ENCODE data around the gene MYH1.

DNA sequence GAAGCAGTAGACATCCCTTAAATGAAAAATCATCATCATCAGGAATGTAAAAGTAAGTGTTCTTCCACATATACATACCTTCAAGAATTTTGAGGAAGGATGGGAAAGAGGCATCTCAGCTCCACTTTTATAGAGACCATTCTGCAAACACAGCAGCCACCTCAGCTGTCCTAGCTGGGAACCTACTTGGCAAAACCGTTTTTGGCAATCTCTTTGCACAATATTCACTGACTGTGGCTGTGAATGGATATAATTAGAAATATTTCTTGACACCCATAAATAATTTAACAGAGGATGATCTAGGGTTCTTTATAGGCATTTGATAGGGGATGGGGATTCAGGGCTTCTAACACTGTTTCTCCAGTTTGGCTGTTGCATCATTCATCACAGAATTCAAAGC is 48.9 kb downstream of the MYH1 start, which contains the start of gene MYH4:
- TF ChIP-seq EZH2 (IDR thresholded peaks at IDR 0.05; ENCODE audit: low read depth, unreplicated experiment) (no peak), JUNB (IDR thresholded peaks at IDR 0.05; ENCODE audit: unreplicated experiment) (no peak), POLR2AphosphoS5 (IDR thresholded peaks at IDR 0.05; ENCODE audit: low read depth) (no peak), EZH2phosphoT487 (IDR thresholded peaks at IDR 0.05; ENCODE audit: unreplicated experiment) (no peak)
- TF ChIP-seq, protein P1, sequence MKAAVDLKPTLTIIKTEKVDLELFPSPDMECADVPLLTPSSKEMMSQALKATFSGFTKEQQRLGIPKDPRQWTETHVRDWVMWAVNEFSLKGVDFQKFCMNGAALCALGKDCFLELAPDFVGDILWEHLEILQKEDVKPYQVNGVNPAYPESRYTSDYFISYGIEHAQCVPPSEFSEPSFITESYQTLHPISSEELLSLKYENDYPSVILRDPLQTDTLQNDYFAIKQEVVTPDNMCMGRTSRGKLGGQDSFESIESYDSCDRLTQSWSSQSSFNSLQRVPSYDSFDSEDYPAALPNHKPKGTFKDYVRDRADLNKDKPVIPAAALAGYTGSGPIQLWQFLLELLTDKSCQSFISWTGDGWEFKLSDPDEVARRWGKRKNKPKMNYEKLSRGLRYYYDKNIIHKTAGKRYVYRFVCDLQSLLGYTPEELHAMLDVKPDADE (IDR thresholded peaks at IDR 0.05): no peak
- TF ChIP-seq, protein P2, sequence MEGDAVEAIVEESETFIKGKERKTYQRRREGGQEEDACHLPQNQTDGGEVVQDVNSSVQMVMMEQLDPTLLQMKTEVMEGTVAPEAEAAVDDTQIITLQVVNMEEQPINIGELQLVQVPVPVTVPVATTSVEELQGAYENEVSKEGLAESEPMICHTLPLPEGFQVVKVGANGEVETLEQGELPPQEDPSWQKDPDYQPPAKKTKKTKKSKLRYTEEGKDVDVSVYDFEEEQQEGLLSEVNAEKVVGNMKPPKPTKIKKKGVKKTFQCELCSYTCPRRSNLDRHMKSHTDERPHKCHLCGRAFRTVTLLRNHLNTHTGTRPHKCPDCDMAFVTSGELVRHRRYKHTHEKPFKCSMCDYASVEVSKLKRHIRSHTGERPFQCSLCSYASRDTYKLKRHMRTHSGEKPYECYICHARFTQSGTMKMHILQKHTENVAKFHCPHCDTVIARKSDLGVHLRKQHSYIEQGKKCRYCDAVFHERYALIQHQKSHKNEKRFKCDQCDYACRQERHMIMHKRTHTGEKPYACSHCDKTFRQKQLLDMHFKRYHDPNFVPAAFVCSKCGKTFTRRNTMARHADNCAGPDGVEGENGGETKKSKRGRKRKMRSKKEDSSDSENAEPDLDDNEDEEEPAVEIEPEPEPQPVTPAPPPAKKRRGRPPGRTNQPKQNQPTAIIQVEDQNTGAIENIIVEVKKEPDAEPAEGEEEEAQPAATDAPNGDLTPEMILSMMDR (conservative IDR thresholded peaks at IDR 0.05; ENCODE audit: low read depth in 2 of 2): no peak
